Omental fat pad (tissue), 4 donors: Measurements from ENCODE around the gene PHF14. TPM values are rescaled to one million over a fixed set of nuclear protein-coding genes. Genes with fewer than 3 reads are reported as not detected.

ENCODE experiments used
- ATAC-seq: fragments of 150-250 bp; one replicate; pipeline ENCODE4 v1.9.1; 2016; ENCODE audit warnings: mild to moderate bottlenecking, moderate library complexity; ENCODE audit not compliant: low FRiP score
- DNase-seq: peaks from one replicate; pipeline ENCODE4 v3.0.0-alpha.2; 2019; ENCODE audit warnings: low spot score
- total RNA-seq, 4 donors: library from RNA; depleted of rRNA; stranded (reverse); fragments of >200 nt; gene quantifications; one replicate each; pipeline ENCODE4 v1.1.0, GENCODE V29; 2016
- TF ChIP-seq, protein P1 (sequence below), 3 donors: fragments of 450-650 bp; IDR thresholded peaks; one replicate each; pipeline ENCODE4 v1.5.1; 2016 to 2017; ENCODE audit warnings: antibody characterized with exemption in 3 of 3, mild to moderate bottlenecking in 3 of 3, moderate library complexity in 2 of 3

PHF14 gene
- total RNA-seq, 4 donors from 2014 or later = 23.2 to 46.8 (median 29.2) TPM

DNA sequence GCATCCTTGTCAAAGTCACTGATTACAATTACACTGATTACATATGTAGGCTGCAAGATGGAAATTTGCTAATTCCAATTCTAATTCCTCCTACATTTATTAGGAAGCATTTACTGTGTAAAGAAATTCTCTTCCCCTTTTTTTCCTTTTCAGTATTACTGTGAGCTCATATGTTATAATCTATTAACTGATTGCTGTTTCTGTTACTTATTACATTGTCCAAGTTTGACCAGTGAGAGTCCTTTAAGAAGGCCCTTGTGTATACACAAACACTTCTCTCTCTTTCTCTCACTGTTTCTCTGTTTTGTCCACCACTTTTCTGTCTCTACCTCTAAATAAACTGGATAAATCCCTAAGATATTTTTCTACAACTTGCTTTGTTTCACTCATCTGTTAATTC, 31.5 kb downstream of the PHF14 start:
- TF ChIP-seq, protein P1, sequence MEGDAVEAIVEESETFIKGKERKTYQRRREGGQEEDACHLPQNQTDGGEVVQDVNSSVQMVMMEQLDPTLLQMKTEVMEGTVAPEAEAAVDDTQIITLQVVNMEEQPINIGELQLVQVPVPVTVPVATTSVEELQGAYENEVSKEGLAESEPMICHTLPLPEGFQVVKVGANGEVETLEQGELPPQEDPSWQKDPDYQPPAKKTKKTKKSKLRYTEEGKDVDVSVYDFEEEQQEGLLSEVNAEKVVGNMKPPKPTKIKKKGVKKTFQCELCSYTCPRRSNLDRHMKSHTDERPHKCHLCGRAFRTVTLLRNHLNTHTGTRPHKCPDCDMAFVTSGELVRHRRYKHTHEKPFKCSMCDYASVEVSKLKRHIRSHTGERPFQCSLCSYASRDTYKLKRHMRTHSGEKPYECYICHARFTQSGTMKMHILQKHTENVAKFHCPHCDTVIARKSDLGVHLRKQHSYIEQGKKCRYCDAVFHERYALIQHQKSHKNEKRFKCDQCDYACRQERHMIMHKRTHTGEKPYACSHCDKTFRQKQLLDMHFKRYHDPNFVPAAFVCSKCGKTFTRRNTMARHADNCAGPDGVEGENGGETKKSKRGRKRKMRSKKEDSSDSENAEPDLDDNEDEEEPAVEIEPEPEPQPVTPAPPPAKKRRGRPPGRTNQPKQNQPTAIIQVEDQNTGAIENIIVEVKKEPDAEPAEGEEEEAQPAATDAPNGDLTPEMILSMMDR (IDR thresholded peaks at IDR 0.05) = no peak
- no peak for DNase-seq
- ATAC-seq = no peak

DNA sequence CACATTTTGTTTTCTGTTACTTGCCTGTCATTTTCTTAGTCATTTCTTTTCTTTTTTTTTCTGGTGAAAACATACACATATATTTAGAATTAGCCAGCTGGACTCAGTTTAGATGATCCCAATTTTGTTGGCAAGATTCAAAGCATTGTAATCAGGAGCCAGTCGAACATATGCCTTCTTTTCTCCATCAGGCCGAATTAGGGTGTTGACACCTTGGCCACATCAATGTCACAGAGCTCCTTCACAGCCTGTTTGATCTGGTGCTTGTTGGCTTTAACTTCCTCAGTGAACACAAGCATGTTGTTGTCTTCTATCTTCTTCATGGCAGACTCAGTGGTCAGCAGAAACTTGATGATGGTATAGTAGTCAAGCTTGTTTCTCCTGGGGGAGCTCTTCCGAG, 32.6 kb downstream of the PHF14 start:
- DNase-seq (no peak), ATAC-seq (no peak)
- TF ChIP-seq, protein P1 (IDR thresholded peaks at IDR 0.05) = no peak

DNA sequence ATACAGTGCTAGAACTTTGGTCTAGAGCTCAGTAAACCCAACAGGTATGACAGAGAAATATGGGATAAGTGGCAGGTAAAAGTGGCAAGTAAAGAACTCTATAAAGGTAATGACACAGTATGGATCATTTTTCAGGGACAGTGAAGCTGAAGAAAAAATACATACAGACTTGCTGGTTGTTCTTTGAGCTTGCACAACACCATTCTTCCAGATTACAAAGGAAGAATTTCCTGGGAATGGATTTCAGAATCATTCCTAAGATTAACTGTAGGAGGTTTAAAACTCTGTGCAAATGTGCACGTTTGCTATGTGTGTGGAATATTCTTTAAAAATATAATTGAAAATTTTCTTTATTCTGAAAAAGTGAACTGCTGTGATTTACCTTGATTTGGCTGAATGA, 36.0 kb downstream of the PHF14 start:
- ATAC-seq (no peak), DNase-seq (no peak)
- TF ChIP-seq, protein P1 (IDR thresholded peaks at IDR 0.05) = no peak

DNA sequence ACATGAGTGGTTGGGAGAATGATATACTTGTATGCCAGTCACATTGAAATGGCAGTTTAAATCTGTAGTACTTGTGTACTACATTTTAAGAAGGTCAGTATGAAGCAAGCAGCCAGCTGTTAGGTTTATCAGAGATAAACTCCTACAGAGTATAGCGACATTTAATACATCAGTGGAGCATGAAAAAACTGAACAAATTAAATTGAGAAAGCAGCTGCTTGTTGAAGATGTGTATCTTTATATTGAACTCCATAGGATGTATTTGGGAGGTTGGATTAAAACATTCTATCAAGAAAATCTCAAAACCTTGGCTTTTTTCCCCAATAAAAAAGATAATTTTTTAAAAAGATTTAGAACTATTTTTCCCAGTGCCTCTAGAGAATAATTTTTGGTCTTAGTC, 47.8 kb downstream of the PHF14 start:
- no peak for DNase-seq
- TF ChIP-seq, protein P1 (IDR thresholded peaks at IDR 0.05) = no peak
- ATAC-seq = no peak

DNA sequence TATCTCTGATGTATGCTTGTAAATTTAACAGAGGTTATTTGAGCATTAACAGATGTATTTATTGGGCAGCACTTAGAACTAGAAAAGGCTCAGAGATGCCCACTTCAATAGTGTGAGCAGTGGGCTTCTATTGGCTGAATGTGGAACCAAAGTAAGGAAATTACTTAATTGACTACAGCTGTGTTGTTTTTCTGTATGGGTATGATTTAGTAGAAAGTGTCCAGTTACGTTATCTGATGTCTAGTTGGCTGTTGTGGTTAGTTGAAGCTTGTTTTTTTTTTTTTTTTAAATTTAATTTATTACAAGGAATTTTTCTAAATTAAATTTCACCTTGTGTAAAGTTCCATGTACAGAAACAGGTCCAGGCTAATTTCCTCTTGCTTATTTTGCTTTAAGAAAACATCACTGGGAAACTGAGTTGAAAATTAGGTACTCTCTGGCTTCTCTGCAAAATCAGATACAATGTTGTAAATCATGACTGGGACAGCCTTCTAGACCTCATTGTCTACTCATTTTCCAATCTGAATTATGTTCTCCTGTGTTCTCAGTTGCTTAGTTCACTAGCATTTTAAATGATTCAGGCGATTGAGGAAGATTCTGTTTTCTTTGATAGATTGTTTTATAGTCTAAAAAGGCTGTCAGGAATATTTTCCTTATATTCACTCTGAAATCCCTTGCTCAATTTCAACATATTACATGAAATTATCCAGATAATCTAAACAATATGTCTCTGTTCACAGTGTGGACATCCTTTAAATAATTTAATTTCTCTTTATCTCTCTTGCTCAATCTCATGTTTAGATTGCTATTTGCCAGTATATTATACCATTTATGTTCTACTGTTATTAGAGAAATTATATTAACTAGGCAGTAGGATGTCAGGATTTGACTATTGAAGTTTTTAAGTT, 53.0 kb downstream of the PHF14 start:
- ATAC-seq (no peak), DNase-seq (no peak)
- TF ChIP-seq, protein P1 (IDR thresholded peaks at IDR 0.05) = no peak

DNA sequence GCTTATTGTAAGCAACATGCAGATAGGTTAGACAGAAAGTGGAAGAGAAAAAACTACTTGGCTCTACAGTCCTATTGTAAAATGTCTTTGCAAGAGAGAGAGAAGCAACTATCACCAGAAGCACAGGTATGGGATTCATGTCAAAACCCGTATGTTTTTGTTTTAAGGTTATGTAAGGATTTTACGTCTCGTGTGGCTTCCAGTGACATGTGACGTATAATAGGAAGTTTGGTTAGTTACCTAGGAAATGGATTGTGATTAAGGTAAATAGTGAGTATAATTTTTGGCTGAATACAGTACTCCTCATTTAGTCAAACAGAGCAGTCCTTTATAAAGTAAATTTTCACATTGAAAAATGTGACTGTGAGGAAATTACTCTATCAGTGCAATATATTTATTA, 62.0 kb downstream of the PHF14 start:
- ATAC-seq (no peak), DNase-seq (no peak)
- TF ChIP-seq, protein P1 (IDR thresholded peaks at IDR 0.05) = no peak

DNA sequence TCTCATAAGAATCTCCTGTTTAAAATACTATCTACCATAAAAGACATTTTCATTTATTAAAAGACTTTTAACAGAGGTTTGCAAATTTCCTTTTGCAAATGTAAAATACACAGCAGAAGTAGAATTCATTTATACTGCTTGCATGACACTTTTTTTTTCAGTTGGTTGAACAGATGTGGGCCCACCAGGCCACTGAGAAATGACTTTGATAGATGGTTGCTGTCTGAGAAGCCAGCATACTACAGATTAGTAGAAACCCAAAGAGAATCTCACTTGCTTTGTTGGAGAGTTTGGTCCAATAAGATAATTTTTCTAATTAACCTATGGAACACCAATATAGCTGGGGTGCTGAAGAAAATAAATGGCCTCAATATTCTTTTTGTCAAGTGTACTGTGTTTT, 66.3 kb downstream of the PHF14 start:
- TF ChIP-seq, protein P1 (IDR thresholded peaks at IDR 0.05) = no peak
- DNase-seq (no peak), ATAC-seq (no peak)
